Fibroblast of lung (primary cell): ENCODE measurements around the gene CDKAL1.

Source experiments
- CTCF ChIP-seq, 2 donors: IDR thresholded peaks in 1 of 2; conservative IDR thresholded peaks in 1 of 2; 1 replicate in 1 of 2; 2 replicates in 1 of 2; pipeline ENCODE4 v1.5.1; 2011 to 2012; ENCODE audit warnings: low read length in 2 of 2, control low read depth in 1 of 2, inconsistent platforms in 1 of 2, low read depth in 1 of 2, mild to moderate bottlenecking in 1 of 2
- EZH2 ChIP-seq: IDR thresholded peaks from 2 replicates; pipeline ENCODE4 v1.5.1; 2012; ENCODE audit warnings: low read length, control low read depth, mild to moderate bottlenecking; ENCODE audit errors: missing control alignments

GRCh38 chr6:21131406-21131805 is 597.1 kb downstream of the CDKAL1 start:
- TF ChIP-seq EZH2 (no peak), CTCF (conservative IDR thresholded peaks at IDR 0.05 in 1 of 2, IDR thresholded peaks at IDR 0.05 in 1 of 2; ENCODE audit: low read depth in 1 of 2, low read length in 2 of 2) (no peak)
